Cerebellar nuclear complex (tissue), 1 donor: Measurements from ENCODE around the gene CASP2.
"Not testable (repeated sequence)": the region's sequence is repeated elsewhere in the genome, so short reads cannot be mapped to it uniquely, and the experiment has no call there.

ENCODE experiments used
- DNase-seq, 2 experiments: peaks; one replicate each; lab custom pipeline; 2025; lab: John Stamatoyannopoulos, UW

The CASP2 gene

DNA sequence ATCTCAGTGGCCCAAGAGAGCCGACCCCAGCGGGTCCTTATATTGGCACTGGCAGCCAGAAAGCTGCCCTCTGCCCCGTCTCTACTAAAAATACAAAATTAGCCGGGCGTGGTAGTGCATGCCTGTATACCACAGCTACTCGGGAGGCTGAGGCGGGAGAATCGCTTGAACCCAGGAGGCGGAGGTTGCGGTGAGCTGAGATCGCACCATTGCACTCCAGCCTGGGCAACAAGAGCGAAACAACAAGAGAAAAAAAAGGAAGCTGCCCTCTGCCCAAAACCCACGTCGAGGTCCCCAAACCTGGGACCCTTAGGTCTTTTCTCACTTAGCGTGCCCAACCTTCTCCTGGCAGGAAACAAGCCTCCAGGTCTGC, 24.0 kb upstream of the CASP2 start:
- DNase-seq, result not testable (repeated sequence)

DNA sequence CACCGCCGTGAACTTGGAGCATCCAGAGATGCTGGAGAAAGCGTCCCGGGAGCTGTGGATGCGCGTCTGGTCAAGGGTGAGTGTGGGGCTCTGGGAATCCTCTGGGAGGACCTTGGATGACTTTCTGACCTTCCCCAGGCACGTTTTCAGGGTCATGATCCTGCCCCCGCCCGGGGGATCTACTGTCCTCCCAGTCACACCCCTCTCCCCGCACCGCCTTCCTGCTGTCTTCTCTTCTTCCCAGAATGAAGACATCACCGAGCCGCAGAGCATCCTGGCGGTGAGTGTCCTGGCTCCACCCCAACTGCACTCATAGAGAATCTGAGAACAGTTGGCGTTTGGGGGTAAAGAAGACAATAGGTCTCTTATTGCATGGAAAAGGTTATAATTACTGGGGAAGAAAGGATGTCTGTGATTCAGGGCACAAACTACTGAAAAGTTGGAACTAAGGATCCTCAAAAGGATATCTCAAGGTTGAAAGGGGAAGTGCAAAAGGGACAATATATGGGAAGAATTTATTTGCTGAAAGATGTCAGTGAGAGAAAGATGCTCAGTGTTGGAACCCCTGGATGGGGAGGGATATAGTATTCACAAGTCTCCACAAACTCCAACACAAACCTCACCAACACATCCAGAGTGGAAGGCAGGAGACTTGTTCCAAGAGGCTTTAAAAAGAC, 23.0 kb upstream of the CASP2 start:
- DNase-seq, result no peak

DNA sequence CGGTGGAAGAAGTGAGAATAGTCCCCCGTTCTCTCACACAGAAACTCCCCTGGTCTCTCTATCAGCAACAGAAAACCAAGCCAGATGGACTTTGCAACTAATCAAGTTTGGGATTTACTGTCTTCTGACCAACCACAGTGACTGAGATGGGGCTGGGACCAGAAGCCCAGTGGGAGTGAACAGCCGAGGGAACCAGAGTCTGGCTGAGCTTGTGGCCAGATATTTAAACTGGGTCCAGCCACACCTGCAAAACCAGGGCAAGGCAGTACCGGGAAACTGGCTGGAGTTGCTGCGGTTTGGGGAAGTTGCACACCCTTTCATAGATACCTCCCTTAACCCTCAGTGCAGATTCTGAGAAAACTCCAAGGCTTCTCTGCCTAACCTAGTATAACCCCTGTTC, 18.9 kb upstream of the CASP2 start:
- DNase-seq, result no peak

DNA sequence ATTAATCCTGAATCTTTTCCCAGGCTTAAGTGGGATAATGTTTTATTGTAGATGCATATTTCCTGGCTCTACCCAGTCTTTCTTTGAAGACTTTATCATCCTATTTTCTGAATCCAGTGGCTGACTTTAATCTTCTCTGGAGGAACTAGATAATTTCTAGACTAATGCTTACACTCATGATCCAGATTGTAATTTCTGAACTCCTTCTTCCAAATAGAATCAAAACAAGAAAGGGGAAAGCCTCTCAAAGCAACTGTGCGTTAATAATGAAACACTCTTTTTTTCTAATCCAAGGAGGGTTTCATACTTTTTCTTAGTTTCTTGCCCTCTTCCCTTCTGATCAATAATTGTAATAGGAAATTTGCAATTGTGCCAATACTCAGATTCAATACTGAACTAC, 16.9 kb upstream of the CASP2 start:
- DNase-seq, result no peak

DNA sequence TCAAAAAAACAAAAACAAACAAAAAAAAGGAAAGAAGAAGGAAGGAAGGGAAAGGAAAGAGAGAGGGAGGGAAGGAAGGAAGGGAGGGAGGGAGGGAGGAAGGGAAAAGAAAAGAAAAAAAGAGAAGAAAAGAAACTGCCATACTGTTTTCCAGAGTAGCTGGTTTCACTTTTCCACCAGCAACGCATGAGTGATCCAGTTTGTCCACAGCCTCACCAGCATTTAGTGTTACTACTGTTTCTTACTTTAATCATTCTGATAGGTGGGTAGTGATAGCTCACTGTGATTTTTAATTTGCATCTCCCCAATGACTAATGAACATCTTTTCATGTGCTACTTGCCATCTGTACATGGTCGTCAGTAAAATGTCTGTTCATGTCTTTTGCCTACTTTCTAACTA, 15.3 kb upstream of the CASP2 start:
- no peak for DNase-seq

DNA sequence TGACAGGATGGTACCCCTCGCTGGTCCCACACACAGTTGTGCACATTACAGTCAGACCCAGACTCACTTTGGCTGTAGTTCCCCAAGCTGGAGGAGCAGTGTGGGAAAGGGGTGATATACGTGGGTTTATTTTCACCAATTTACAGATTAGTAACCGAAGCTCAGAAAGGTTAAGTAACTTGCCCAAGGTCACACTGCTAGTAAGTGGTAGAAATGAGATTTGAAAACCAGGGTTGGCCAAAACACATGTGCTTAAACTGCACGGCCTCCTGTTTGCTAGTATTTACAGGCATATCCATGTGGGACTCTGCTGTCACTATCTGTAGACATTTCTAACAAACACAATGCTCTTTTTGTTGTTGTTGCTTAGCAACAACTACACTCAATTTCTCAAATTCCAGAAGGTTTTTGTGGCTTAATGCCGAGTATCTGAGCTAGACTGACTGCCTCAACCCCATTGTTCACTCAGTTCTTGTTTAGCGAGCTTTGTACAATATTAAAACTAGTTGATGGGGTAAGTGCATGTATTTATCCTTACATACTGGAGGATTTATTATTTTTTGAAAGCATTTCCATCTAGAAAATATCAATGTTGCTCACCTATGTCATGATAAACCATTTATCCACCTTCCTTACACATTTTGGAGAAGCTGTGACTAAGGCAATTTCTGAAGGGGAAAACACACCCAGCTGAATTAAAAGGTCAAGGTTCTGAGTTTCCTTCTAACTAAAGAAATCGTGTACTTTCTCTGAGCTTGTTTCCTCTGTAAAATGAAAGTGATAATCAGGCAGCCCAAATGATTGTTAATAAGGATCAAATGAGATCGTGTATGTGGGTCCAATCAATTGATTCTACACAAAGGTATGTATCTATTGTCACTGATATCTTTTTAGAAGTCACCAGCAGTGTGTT, 8.7 kb upstream of the CASP2 start:
- DNase-seq, result no peak

DNA sequence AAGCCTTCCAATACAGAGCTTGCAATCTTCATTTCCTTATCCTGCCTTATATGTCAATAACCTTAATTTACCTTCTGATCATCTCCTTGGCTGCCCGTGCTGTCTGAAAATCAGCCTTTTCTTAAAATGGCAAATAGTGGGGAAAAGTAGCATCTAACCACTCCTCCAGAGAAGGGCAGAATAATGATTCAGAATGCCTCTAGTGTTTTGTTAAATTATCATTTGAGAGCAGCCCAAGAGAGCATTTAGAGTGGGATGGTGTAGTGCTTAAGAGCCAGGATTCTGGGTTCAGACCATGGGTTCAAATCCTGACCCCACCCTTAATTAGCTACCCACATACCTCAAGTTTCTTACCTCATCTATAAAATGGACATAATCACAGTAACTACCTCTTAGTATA, 8.0 kb upstream of the CASP2 start:
- no peak for DNase-seq

DNA sequence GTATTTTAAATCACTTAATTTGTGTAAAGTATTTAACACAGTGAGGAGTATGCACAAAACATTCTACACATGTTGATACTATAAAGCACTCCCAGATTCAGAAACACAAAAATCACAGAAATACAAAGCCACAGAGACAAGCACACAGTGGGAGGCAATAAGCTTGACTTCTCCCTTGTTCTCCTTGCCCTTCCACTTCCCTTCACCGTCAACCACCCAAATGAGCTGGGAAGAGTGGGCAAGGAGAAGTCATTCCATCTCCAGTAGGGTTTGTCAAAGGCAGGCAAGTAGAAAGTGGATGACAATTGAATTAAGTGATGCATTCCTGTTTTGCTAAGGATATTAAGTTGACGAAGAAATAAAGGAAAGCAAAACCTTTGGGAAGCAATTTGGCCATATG, 7.6 kb upstream of the CASP2 start:
- DNase-seq, result no peak

DNA sequence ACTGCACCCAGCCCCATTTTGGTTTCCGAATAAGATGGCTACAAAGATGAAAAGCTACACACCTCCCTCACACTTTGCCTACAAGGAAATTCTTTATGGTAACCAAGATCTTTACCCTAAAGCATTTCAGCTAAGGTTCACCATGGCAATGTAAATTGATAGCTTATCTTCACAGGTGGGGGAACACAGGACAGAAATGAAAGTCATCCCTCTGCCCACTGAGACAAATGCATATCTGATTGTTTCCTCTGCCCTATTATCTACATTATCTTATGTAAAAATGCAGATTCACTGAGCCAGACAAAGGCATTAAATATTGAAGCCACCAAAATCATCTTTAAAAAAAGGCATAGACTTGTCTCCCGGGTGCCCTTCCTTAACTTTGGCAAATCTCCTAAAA, 6.6 kb upstream of the CASP2 start:
- no peak for DNase-seq

DNA sequence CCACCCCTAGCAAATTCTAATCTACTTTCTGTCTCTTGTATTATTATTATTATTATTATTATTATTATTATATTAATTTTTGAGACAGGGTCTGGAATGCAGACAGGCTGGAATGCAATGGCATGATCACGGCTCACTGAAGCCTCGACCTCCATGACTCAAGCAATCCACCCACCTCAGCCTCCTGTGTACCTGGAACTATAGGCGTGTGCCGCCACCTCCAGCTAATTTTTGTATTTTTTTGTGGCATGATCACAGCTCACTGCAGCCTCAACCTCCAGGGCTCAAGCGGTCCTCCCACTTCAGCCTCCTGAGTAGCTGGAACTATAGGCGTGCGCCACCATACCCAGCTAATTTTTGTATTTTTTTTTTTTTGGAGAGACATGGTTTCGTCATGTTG, 6.0 kb upstream of the CASP2 start:
- no peak for DNase-seq

DNA sequence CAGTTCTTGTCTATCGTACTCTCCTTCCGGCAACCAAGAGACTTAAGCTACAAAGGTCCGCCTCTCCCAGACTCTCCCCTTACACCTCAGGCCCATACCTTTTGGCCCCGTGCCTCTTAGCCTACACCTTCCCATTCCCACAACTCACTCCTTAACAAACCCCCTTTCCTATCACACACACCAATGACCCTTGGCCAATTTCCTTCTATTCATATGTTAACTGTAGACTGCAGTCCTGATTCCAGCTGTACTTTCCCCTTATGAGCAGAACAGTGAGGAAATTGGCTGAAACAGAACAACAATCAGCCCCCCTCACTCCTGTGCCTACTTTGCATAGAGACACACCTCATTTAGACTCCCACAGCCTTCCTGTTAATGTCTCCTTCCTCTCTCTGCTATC, 4.8 kb upstream of the CASP2 start:
- no peak for DNase-seq

DNA sequence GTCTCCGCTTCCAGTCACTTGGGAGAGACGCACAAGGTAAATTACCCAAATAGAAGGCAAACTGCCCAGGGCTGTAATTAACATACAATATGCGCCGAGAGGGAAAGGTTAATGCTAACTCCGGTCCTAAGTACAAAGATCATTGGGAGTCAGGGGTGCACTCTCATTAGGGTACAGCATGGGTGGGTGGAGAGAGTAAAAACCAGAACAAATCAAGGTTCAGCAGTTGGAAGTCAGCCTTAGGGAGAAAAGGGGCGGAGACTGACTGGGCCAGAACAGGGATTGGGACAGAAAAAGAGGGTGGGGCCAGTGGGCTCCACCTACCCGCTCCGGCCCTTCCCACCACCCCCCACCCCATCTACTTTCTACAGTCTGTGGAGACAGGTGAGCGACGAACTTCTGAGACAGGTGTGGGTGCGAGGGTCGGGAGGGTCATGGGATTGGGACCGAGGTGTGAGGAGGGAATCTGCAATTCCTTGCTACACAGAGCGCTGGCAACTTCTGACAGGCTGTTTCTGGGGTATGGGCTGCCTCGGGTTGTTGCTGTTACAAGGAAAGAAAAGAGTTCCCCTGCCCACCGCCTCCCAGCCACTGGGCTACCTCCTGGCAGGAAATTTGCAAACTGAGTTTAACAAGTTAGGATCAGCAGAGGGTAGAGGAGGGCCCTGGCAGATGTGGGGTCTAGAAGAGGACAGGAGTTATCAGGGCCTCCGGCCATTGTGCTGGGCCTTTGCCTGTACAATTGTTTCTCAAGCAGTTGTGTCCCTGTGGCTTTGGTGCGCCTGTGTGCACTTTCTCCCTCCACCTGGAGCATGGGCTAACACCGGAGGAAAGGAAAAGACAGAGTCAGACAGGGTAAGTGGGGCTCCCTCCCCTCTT, 3.3 kb upstream of the CASP2 start, which contains the start of gene TMEM139:
Gene TMEM139 (plus strand): TSS at position 368 of the 879 bp plus-strand sequence. CDS start 1,000 bp downstream, outside the sequence.
- no peak for DNase-seq

DNA sequence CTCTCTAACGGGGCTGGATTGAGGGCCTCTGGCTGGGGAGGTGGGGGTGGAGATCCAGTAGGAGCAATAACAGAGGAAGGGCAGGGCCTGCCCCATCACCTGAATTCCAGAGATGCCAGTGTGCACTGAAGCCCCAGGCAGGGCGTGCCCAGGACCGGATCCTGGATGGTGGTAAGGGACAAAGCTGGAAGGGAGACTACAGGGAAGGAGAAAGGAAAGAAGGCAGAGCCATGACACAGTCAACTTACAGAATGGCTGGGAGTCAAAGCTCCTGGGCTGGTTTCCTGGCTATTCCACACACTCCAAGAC, 2.7 kb upstream of the CASP2 start:
- DNase-seq, result no peak

DNA sequence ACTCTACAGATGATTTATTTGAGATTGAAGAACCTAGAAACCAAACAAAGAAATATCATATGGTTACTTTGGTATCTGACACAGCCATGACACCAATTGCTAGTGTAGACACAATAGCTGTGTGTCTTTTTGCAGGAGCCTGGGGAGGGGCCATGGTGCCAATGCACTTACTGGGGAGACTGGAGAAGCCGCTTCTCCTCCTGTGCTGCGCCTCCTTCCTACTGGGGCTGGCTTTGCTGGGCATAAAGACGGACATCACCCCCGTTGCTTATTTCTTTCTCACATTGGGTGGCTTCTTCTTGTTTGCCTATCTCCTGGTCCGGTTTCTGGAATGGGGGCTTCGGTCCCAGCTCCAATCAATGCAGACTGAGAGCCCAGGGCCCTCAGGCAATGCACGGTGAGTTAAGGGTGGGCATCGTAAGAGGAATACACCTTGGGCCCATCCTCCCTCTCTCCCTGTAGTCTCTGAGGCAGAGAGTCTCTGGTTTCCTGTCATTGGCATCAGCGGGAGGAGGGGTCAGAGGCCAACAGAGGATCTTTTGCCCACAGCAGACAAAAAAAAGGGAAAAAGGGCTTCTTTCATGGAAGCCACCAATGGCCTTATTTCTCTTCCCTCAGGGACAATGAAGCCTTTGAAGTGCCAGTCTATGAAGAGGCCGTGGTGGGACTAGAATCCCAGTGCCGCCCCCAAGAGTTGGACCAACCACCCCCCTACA, 2.2 kb upstream of the CASP2 start:
- DNase-seq, result no peak

DNA sequence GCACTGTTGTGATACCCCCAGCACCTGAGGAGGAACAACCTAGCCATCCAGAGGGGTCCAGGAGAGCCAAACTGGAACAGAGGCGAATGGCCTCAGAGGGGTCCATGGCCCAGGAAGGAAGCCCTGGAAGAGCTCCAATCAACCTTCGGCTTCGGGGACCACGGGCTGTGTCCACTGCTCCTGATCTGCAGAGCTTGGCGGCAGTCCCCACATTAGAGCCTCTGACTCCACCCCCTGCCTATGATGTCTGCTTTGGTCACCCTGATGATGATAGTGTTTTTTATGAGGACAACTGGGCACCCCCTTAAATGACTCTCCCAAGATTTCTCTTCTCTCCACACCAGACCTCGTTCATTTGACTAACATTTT, 1.6 kb upstream of the CASP2 start:
- DNase-seq, result no peak

DNA sequence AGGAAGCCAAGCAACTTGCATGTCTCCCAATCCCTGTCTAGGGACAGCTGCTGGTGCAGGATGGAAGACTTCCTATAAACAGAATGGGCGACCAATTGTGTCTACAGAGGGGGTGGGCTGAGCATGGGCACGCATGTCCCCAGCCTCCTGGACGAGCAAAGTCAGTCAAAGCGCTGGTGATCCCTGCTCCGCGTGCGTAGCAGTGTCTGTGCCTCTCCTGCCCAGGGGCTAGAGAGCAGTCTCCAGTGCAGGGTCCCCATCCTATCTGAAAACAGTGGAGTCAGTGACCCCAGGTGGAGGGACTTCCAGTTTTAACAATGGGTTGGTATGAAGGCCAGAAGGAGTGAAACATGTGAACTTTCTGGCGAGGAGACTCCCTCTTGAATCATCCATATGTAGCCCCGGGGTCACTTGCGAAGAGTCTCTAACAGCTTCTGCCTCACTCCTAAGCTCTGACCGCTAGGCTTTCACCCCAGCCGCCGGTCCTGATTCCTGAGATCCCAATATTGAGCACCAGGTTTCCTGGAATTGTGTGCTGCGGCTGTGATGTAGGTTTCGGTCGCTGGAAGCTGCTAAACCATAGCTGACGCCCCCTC, 714 bp upstream of the CASP2 start:
- no peak for DNase-seq

DNA sequence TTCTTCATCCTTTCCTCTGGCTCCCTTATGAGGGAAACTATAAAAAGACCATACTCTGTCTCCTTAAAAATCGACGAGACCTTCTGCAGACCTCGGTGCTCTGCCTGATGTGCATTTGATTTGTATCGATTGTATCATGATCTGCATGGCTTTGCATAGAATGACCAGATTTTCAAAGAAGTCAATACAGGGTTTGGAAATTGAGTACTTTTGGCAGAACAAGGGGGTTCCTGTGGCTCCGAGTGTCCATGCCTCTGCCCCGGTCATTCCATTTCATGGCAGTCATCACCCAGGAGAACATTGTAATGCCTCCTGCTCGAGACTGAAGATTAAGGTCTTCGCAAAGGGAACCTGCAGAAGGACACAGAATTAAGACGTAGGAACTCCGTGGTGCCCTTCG, 685 bp downstream of the CASP2 start:
- no peak for DNase-seq

DNA sequence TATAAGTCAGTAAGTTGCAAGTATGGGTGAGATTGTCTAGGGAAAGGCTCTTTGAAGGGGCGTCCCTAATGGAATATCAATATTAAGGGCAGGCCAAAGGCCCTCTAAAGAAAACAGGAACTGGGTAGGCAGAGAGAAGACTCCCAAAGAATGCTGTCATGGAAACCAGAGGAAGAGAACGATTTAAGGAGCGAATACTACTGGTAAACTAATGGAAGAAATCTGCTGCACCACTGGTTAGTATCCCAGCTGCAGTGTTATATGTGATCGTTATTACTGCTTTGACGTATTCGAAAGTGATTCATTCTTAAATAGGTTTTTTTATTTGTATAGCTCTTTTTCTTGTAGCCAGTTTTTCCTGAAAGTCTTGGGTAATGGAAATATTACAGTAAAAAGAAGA, 1.3 kb downstream of the CASP2 start:
- no peak for DNase-seq

DNA sequence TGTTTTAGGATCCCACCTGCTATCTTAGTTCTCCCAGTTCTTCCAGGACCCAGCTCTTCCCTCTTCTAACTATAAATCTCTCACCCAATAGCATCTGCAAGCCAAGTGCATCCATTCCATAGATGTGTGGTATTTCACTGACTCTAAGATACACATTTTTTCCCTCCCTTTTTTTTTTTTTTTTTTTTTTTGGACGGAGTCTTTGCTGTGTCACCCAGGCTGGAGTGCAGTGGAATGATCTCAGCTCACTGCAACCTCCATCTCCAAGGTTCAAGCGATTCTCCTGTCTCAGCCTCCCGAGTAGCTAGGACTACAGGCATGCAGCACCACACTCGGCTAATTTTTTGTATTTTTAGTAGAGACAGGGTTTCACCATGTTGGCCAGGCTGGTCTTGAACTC, 1.7 kb downstream of the CASP2 start:
- DNase-seq, result not testable (repeated sequence)

DNA sequence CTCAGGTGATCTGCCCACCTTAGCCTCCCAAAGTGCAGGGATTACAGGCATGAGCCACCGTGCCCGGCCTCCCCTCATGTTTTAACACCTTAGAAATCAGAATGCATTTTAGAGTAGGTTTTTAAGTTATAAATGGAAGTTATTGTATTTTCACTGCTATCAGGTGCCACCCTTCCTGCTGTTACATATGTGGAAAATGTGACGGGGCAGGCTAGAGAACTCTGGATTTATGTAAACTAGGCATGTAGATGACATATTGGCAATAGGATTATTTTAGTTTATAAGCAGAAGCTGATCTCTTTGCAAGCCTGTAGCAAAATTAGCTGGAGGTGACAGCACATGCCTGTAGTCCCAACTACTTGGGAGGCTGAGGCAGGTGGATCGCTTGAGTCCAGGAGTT, 2.1 kb downstream of the CASP2 start:
- no peak for DNase-seq

DNA sequence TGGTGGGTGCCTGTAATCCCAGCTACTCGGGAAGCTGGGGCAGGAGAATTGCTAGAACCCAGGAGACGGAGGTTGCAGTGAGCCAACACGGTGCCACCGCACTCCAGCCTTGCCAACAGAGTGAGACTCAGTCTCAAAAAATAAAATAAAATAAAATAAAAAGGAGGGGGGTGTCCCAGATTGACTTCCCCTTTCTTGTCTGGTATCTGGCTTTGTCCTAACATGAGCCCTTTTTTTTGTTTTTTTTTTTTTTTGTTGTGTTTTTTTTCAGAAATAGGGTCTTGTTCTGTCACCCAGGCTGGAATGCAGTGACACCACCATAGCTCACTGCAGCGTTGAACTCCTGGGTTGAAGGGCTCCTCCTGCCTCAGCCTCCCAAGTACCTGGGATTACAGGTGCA, 4.7 kb downstream of the CASP2 start:
- no peak for DNase-seq

DNA sequence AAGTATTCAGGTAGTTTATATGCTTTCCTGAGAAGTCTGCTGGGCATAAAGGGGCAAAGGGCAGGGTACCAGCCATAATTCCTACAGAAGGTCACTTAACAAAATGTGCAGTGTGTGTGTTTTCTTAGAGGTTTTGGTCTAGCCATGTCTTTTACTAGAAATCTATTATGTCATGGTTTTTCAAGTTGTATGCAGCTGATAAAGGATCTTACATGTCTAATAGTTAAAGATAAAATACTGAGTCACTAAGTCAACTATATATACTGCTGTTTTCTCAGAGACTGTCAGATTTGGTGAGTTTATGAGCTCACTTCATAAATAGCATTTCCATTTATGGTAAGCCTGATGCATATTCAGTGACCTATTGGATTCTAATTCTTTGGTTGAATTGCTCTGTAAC, 7.7 kb downstream of the CASP2 start:
- DNase-seq, result no peak
